Fibroblast of the aortic adventitia (primary cell): ENCODE measurements around the gene THOC3. TPM values are rescaled to one million over a fixed set of nuclear protein-coding genes. Genes with fewer than 3 reads are reported as not detected.

Experiments
- total RNA-seq: library from RNA; depleted of rRNA; stranded (reverse); fragments of >200 nt; gene quantifications from 2 replicates; pipeline ENCODE4 v1.2.3, GENCODE V29; 2012; ENCODE audit warnings: low replicate concordance

The THOC3 gene
- total RNA-seq, 1 donor, result 19.0 TPM

Other genes with a start within 250 kb of the THOC3 start
- not detected in 2 replicates for gene CPLX2, start 96.7 kb downstream of the THOC3 start, total RNA-seq